Stimulated activated CD4-positive, alpha-beta T cell treated with anti-CD3 and anti-CD28 coated beads, Interleukin-4, amount 100 ng/mL, for 4 hours (primary cell): Measurements from ENCODE around the gene B3GNT7.
"Not testable (repeated sequence)": the region's sequence is repeated elsewhere in the genome, so short reads cannot be mapped to it uniquely, and the experiment has no call there.

Experiments used
- DNase-seq, 2 experiments: peaks; one replicate each; pipeline ENCODE4 v3.0.0-alpha.2; 2020

B3GNT7 gene

DNA sequence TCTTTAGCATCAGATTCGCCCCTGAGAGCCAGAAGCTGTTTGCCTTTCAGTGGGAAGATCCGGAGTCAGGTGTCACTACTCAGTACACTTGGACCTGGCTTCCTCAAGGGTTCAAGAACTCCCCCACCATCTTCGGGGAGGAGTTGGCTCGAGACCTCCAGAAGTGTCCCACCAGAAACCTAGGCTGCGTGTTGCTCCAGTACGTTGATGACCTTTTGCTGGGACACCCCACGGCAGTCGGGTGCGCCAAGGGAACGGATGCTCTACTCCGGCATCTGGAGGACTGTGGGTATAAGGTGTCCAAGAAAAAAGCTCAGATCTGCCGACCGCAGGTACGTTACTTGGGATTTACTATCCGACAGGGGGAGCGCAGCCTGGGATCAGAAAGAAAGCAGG lies 8.7 kb downstream of the B3GNT7 start:
- not testable (repeated sequence) for DNase-seq

DNA sequence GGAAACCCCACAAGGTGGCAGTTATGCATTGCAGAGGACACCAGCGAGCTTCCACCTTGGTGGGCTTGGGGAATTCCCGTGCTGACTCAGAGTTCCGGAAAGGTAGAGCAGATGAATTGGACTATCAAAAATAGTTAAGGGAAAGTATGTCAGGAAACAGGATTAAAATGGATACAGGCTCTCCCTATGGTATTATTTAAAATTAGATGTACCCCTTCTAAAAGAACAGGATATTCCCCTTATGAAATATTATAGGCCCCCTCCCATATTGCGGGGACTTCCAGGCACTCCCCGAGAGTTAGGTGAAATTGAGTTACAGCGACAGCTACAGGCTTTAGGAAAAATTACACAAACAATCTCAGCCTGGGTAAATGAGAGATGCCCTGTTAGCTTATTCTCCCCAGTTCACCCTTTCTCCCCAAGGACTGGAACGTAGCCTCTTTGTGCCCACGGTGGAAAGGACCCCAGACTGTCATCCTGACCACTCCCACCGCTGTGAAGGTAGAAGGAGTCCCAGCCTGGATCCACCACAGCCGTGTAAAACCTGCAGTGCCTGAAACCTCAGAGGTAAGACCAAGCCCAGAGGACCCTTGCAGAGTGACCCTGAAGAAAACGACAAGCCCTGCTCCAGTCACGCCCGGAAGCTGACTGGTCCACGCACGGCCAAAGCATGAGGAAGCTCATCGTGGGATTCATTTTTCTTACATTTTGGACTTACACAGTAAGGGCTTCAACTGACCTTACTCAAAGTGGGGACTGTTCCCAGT lies 10.3 kb downstream of the B3GNT7 start:
- DNase-seq, result peak in 1 of 2 experiments; percentile 51

DNA sequence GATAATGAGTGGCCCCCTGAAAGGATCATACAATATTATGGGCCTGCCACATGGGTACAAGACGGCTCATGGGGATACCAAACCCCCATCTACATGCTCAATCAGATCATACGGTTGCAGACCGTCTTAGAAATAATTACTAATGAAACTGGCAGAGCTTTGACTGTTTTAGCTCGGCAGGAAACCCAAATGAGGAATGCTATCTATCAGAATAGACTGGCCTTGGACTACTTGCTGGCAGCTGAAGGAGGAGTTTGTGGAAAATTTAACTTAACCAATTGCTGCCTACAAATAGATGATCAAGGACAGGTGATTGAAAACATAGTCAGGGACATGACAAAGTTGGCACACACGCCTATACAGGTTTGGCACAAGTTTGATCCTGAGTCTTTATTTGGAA lies 12.2 kb downstream of the B3GNT7 start:
- not testable (repeated sequence) for DNase-seq

DNA sequence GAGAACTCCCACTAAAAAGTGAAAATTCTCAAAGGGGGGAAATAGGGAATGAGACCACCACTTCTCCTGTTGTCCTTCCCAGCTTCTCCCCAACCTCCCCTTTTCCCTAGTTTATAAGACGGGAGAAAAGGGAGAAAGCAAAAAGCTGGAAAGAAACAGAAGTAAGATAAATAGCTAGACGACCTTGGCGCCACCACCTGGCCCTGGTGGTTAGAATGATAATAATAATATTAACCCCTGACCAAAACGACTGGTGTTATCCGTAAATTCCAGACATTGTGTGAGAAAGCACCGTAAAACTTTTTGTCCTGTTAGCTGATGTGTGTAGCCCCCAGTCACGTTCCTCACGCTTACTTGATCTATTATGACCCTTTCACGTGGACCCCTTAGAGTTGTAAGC lies 12.8 kb downstream of the B3GNT7 start:
- not testable (repeated sequence) for DNase-seq

DNA sequence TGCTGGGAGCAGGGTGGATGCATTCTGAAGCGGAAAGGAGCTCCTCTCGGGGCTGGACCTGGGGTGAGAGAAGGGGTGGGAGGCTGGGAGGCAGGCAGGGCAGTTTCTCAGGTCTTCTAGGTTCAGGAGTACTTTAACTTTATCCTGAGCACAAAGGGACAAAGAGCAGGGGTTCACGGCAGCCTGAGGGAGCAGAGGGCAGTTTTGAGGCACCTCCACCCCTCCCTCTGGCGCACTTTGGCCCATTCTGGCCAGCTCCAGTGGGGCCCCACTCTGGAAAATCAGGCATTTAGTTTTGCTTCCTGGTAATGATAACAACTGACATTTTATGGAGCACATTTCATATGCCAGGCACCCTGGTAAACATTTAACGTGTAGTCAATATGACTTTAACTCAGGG lies 14.3 kb downstream of the B3GNT7 start:
- DNase-seq, result no peak

DNA sequence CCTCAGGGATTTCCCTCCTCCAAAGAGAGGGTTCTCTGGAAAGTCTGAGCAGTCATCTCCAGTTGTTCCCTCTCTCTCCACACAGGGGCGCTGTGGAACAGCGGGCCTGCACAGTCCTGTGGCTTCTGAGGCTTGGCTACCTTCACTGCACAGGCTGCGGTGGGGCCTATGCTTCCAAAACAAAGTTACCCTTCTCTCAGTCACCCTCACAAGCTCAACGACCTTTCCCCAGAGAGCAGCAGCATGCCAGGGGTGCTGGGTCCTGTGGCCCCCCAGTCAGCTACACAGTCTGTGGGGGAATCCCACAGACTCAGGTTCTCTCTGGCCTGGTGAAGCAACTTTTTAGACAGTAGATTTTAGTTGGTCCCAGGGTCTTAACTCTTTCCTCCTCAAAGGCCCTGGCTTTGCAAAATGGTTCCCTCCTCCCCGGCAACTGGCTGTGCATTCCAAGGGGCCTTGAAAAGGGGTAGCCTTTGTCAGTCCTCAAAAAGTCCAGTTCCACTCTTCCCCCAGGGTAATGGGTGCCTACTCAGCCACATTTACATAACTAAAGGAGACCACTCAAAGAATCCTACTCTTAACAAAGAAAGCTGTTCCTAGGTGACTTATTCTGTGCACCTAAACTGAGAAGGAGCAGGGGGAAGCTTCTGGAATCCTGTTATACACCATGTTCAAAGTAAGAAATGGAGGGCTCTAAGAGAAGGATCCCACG lies 14.9 kb downstream of the B3GNT7 start:
- DNase-seq, result no peak

DNA sequence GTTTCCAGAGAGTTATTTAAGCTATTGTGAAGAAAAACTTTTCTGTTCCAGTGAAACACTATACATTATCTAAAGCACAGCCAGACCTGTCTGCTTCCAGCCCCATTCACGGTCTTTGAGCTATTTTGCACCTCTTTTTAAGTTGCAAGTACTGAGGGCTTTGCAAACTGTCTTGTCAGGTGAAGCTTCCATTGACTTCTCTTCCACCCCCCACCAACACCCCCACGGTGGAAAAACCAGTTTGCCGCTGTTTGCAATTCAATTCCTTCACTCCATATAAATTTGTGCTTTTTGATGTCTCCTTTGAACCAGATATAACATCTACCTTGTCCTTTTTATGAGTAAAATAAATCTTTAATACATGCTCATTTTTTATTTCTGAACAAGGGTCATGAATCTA lies 15.7 kb downstream of the B3GNT7 start:
- no peak for DNase-seq

DNA sequence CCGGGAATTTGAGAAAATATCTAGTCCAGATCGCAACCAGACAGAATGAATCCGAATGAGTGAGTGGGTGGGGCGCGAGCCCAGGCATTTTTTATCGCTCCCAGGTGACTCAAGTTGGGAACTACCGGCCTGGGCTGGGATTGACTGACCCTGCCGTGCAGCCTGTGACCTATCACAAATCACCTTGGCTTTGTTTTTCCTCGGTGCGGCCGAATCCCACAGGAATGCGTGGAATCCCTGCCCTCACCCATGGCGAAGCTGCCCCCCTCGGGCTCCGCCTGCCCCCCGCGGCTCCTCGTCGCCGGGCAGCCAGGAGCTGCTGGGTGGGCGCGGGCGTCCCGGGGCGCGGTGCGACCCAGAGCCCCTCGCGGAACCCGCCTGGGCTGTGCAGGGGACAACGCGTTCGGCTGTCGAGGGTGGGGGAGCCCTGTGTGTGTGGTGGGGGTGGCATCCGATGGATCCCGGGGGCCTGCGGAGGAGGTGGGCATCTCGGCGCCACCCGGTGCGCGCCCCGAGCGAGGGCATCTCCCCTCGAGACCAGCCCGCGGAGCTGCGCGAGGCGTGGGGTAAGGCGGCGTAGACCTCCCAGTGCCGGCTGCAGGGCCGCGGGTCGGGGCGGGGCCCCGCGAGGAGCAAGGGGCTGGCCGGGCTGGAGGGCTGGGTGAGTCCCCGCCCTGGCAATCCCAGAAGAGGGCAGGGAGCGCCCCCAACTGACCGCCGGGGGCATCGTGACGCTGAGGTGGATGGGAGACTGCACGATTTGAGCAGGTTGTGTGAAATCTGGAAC lies 16.5 kb downstream of the B3GNT7 start:
- DNase-seq, result peak; percentile 52 to 65

DNA sequence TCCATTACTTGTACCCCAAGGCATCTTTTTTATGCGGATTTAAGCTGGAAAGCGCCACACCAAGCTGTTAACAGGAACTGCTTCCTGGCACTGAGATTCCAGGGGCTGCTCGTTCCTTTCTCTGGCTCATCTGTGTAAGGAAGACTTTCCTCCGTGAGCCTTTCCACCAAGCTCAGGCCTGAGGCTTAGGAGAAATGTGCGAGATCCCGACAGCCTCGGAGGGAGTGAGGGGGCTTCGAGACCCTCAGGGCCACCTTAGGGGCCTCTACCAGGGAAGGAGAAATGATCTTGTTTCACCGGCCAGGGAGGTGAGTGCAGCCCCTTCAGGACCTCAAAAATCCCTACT lies 17.1 kb downstream of the B3GNT7 start:
- no peak for DNase-seq

DNA sequence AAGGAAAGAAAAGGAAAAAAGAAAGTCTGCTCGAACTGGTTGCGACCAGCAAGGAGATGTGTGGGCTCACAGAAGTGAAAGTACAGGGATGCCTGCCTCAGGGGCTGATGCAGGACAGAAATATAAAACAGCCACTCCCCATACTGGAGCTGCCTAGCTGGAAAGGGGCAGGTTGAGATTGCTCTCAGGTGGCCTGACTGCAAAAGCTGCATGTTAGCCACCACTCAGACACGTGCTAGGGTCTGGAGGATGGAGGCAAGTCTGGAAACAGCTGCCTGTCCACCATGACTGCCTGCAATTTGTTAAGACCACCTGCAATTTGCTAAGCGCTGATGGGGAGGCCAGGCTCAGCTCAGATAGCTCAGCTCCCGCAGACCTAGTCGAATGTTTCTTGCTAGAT lies 17.9 kb downstream of the B3GNT7 start:
- no peak for DNase-seq

DNA sequence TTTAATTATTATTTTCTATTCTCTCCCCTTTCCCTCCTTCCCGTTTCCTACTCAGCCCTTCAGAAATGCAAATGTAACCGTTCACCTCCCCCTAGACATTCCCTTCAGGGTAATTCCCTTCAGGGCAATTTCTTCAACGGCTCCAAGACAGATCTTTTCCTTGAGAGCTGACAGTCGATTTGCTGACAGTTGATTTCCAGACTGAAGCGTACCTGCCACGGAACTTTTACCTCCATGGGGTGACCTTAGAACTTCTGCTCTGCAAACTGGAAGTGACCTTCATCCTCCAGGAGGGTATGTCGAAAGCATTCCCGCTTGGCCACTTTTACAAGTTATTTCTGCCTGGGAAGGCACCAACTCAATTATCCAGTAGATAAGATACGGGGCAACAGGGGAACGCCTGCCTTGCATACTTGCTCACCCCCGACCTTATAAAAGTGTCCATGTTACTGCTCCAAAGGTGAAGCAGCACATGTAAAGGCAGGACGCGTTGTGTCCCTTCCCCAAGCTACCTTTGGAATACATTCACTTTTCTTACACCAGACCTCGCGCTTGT lies 18.5 kb downstream of the B3GNT7 start:
- no peak for DNase-seq

DNA sequence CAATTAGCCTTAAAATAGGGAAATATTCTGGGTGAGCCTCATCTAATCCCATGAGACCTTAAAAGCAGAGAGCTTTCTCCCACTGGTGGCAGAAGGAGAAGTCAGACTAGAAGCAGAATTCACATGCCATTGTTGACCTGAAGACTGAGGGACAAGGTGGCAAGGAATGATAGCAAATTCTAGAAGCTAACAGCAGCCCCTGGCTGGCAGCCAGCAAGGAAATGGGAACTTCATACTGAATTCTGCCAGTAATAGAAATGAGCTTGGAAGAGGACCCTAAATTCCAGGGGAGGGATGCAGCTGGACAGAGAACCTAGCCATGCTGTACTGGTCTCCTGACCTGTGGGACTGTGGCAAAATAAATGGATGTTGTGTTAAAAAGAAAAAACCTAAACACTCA lies 19.5 kb downstream of the B3GNT7 start:
- no peak for DNase-seq

DNA sequence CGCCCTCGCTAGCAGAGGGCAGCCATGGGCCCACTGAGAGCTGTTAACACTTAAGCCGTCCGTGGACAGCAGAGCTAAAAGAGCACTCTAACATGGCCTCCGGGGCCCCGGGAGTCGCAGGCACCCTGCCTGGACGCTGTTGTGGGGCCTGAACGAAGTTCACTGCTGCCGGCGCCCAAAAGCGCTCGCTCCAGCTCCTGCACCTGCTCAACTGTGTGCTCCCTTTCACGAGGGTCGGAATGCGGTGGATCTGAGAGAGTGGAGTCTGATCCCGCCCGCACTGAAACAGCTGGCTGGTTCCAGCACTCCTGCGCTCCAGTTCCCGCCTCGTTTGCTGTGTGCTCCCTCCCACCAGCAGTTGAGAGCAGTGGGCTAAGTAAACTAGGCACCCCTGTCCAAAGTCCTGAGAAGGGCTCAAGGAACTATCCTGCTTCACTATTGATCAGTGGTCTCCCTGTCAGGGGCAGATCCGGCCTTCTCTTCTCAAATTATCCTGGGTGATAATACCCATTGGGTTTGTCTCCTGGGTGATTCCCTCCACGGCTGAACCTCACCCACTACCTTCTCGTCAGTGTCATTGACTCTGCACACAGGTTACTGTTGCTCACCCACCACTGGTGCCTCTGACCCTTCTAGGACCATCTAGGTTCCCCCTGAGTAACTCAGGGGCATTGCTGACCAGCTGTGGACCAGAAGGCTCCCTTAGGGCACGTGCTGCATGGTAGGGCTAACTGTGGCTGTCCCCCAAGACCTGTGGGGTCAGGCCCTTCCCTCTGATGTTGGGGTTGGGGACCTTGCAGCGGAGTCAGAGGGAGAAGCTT lies 23.5 kb downstream of the B3GNT7 start:
- no peak for DNase-seq

DNA sequence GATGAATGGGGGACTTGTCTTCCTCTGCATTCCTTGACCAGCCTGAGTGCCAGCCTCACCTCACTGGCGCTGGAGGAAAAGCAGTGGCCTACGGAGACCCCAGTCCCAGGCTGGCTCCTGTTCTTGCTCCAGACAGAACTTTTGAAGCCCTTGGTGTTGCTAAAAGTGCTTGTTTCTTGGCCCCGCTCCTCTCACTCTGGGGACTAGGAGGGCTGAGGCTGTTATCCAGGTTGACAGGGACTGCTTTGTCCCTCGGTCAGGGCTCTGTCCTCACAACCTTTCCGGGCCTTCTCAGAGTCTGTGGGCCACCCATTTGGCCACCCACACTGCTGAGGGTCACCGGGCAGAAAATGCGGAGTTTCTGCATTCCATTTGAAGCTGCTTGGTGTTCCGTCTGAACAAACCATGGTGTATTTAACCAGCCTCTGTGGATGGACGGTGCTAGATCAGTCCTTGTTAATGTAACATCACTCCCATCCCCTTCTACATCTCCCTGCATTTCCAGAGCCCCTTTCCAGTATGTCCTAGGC lies 25.6 kb downstream of the B3GNT7 start:
- no peak for DNase-seq

DNA sequence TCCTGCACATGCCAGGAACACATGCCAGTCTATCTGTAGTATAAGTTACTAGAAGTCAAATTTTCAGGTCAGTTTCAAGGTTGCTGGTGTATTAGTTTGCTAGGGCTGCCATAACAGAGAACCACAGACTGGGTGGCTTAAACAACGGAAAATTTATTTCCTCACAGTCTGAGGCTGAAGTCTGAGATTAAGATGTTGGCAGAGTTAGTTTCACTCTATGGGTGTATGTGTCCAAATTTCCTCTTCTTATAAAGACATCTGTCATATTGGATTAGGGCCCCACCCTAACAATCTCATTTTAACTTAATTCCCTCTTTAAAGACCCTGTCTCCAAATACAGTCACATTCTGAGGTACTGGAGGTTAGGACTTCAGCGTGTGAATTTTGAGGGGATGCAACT lies 26.5 kb downstream of the B3GNT7 start:
- DNase-seq, result no peak

DNA sequence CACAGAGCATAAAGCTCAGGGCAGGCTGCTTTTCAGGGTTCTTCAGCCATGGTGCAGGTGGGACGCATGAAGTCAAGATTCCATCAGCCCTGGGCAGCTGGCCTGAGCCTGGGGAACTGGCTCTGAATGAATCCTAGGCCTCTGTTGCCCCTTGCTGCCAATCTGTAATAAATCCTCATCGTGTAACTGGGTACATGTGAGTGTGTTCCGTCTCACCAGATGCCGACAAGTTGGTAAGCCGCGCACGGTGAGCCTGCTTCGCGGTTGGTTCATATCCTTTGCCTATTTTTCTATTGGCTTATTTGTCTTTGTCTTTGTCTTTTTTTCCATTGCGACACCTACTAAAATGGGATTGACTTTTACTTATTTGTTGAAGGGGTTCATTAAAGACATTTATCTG lies 27.7 kb downstream of the B3GNT7 start:
- DNase-seq, result no peak

DNA sequence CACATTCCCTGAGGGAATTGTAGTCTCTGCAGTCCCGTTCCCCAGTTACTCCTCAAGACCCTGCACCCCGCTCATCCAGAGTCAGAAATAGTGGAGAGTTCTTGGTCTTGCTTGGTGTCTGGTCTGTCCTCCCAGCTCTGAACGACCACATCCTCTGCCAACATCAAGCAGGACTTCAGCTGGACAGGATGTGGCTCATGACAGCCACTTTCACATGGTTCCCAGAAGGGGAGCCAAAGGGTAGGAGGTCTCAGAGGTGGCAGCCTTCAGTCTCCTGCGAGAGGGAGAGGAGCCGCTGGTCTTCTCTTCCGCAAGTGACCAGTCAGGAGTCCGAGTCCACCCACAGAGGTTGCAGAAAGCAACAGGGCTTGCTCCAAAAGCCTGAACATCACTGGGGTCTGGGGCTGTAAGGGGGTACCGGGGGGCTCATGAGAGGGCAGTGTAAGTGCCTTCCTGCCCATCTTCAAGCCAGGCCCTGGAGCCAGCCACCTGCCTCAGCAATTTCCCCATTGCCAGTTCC lies 29.8 kb downstream of the B3GNT7 start:
- DNase-seq, result no peak

DNA sequence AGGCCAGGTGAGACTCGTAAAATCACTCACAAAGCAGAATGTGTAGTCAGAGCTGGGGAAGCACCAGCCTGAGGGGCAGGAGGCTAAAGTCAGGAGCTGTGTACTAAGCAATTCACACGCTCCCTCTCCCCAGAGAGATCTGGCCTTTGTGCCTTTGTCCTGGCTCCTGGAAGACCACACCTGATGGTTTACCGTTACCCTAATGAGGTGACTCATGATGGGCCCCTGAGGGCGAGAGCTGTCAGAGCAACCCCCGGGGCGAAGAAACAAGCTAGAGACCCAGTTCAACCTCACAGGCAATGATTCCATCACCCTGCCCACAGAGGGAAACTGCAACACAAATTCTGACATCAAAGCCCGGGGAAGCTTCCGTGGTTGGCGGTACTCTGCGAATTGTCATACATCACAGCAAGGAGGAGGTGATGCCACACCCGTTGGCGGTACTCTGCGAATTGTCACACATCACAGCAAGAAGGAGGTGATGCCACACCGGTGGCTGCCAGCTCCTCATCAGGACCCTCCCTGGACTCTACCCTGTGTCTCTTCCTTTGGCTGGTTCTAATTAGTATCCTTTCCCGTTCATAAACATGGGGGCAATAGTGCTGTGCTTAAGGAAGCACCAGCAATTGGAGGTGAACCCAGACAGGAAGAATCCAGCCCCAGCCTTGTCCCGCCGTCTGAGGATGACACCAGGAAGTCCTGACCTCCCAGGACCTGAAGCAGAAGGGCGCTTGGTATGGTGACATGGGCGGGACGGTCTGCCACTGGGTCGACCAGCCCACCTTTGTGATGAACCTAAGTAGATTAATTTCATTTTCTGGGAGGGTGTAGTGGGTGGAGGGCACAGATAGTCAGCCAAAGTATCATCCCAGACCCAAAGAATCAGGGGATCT lies 30.5 kb downstream of the B3GNT7 start:
- DNase-seq, result peak; percentile 17 to 50

DNA sequence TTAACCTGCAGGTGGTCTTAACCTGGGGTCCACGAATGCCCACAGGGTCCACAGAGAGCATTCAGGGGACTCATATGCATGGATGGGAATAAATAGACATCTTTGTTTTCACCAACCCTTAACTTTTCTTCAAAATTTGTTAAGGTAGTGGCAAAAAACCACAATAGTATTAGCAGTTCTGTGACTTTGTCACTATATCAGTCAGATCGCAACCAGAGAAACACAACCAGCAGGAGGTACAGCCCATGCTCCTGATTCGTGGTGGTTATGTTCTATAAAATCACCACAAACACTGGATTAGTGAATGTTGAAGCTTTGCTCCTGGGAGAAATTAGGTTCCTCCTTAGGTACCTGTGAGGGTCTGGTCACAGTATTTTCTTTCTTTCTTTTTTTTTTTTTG lies 31.6 kb downstream of the B3GNT7 start:
- DNase-seq, result no peak

DNA sequence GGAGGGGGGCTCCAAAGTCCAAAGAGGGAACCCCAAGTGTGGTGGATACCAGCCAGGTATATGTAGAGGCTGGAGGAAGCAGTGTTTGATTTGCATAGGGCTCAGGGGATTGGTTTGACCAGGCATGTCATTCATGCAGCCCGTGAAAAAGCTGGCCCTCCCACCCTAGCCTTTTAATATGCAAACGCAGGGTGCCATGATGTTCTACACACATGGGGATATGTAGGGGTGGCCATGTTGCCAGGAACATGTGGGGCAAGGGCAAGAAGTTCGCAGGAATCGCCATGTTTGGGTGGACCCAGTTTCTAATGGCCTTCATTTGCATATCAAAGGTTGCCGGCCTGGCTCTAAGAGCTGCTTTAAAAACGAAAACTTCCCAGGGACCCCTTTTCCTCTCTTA lies 33.6 kb downstream of the B3GNT7 start:
- no peak for DNase-seq

DNA sequence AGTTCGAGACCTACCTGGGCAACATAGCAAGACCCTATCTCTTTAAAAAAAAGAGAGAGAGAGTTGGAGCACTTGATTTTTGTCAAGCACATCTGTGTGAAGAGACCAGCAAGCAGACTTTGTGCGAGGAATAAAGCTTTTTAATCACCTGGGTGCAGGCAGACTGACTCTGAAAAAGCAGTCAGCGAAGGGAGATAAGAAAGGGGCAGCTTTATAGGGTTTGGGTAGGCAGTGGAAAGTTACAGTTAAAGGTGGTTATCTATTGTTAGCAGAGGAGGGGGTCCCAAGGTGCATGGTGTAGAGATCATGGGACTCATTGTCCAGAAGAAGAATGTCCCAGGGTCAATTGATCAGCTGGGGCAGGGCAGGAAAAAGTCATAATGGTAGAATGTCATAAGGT lies 34.4 kb downstream of the B3GNT7 start:
- no peak for DNase-seq
